A673 (cell line): ENCODE results near the gene TTC21A. TPM values are rescaled to one million over a fixed set of nuclear protein-coding genes. Genes with fewer than 3 reads are reported as not detected.

Experiments
- BruUV-seq: library from RNA; stranded (reverse); fragments of 400-500 nt; replicated peaks from 2 replicates; lab custom pipeline; 2021; lab: Mats Ljungman, UMichigan
- CTCF ChIA-PET: fragments of 300-600 bp; sonication (Branson Sonifier 250); formaldehyde crosslinking; loops from one replicate; lab custom pipeline; 2022; ENCODE audit warnings: antibody characterized with exemption; lab: Charles Lee
- POLR2A ChIA-PET: fragments of 300-600 bp; sonication (Branson Sonifier 250); formaldehyde crosslinking; loops from one replicate; lab custom pipeline; 2022; ENCODE audit warnings: antibody characterized with exemption; ENCODE audit not compliant: low non-redundant PET; lab: Charles Lee
- DNase-seq: peaks from one replicate; pipeline ENCODE4 v3.0.0-alpha.2; 2015; ENCODE audit warnings: low spot score
- H3K27ac ChIP-seq: fragments of 200-600 bp; sonication (generic); 2 replicates; pipeline ENCODE4 v1.5.1; 2016; ENCODE audit warnings: mixed run types, low read depth, mild to moderate bottlenecking, mixed read lengths, antibody characterized with exemption, low read length; ENCODE audit not compliant: poor library complexity, severe bottlenecking
- H3K27me3 ChIP-seq: fragments of 200-600 bp; sonication (generic); replicated peaks from 2 replicates; pipeline ENCODE4 v1.6.1; 2017; ENCODE audit warnings: mixed run types, low read depth, mild to moderate bottlenecking, mixed read lengths, antibody characterized with exemption, low read length; ENCODE audit not compliant: insufficient read depth, poor library complexity
- H3K36me3 ChIP-seq: fragments of 200-600 bp; sonication (generic); 2 replicates; pipeline ENCODE4 v1.6.1; 2016; ENCODE audit warnings: mixed run types, mild to moderate bottlenecking, mixed read lengths, antibody characterized with exemption, low read length; ENCODE audit not compliant: insufficient read depth, poor library complexity, severe bottlenecking
- H3K4me1 ChIP-seq: fragments of 200-600 bp; sonication (generic); 2 replicates; pipeline ENCODE4 v1.6.1; 2017; ENCODE audit warnings: mixed run types, mild to moderate bottlenecking, mixed read lengths, antibody characterized with exemption, low read length; ENCODE audit not compliant: insufficient read depth, poor library complexity, severe bottlenecking
- H3K4me3 ChIP-seq: fragments of 200-600 bp; sonication (generic); 2 replicates; pipeline ENCODE4 v1.5.1; 2016; ENCODE audit warnings: low read depth, mixed run types, mild to moderate bottlenecking, mixed read lengths, low read length; ENCODE audit not compliant: poor library complexity, severe bottlenecking
- H3K9me3 ChIP-seq: fragments of 200-600 bp; sonication (generic); 2 replicates; pipeline ENCODE4 v1.6.1; 2016; ENCODE audit warnings: mixed run types, low read depth, mild to moderate bottlenecking, mixed read lengths, antibody characterized with exemption, low read length; ENCODE audit not compliant: poor library complexity, severe bottlenecking
- CTCF ChIP-seq: fragments of 300-800, 200-600 bp; sonication (generic); conservative IDR thresholded peaks from 2 replicates; pipeline ENCODE4 v1.5.1; 2017; ENCODE audit warnings: low read depth, mild to moderate bottlenecking, antibody characterized with exemption, low read length, moderate library complexity, mixed read lengths
- EZH2 ChIP-seq: fragments of 200-600 bp; sonication (generic); IDR thresholded peaks from 2 replicates; pipeline ENCODE4 v1.6.1; 2017; ENCODE audit warnings: borderline replicate concordance, low read depth, mild to moderate bottlenecking, mixed read lengths, antibody characterized with exemption, low read length; ENCODE audit not compliant: poor library complexity, severe bottlenecking
- intact Hi-C: fragments of 100-400 bp; cut with micrococcal nuclease; formaldehyde crosslinking; loops from one replicate; pipeline ENCODE4 v1.10.0; 2022; ENCODE audit not compliant: unreplicated experiment
- total RNA-seq: library from RNA; stranded (reverse); gene quantifications from 2 replicates; pipeline ENCODE4 v1.2.3, GENCODE V29; 2021

Gene TTC21A
- total RNA-seq, 1 experiment from 2014 or later, result 1.4 TPM

DNA sequence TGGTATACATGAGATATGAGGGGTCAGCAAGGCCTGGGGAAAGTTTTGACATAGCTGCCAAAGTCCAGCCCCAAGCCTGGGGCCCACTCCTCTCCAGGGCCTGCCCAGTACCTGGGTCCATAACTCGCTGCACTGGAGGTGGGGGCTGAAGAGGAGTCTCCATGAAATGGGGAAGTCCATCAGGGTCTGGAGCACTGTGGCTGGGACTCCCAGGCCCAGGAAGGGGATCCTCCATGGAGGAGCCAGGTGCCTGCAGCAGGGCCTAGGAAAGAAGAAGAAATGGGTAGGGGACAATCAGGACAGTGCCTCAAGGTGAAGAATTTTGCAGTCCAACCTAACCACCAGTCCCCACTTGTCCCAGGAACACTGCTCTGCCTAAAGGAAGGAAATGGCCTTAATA is 8.2 kb upstream of the TTC21A start:
- Histone ChIP-seq H3K36me3 (peaks cover 13% of the 10 kb centered on the region), H3K27me3 (no peaks in the 10 kb centered on the region), H3K9me3 (no peaks in the 10 kb centered on the region), H3K4me3 (no peak overlapping the region), H3K4me1 (no peaks in the 10 kb centered on the region), H3K27ac (no peak overlapping the region)
- DNase-seq, result no peak
- POLR2A ChIA-PET, result no interaction called here
- TF ChIP-seq EZH2 (no peak), CTCF (no peak)
- CTCF ChIA-PET, result no interaction called here
- intact Hi-C loops, result no loop called here
- no TSS peak for BruUV-seq

- intact Hi-C loops, result loop anchor here (5.0 to 10.0 kb wide), 2 partner anchors 85 to 187 kb away; no protein-coding TSS in a partner anchor
- no peaks in the 10 kb centered on the region for H3K9me3 ChIP-seq
- BruUV-seq, result no TSS peak
These were observed 7.6 kb upstream of the TTC21A start for GRCh38 chr3:39099738-39100499.

DNA sequence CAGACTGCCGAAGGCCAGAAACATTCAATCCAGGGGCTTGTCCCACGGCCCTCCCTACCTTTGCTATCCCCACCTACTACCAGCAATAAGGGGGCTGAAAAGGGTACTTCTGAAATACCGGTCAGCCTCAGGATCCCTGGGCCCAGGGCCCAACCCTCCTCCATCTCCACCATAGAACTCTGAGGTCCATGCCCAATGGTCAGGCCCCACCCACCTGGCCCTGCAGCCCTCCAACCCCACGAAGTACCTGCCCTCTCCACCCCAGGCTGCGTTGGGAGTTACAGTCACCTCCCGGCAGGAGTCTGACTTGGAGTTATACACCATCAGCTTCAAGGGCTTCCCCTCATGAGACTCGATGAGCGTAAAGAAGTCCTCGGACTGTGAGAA is 7.0 kb upstream of the TTC21A start:
- no TSS peak for BruUV-seq
- no peak for DNase-seq
- no peak overlapping the region for H3K27ac ChIP-seq
- ChIA-PET CTCF (no interaction called here), POLR2A (no interaction called here)
- peaks cover 9% of the 10 kb centered on the region for H3K36me3 ChIP-seq
- no peak for TF ChIP-seq CTCF
- no peak for TF ChIP-seq EZH2
- intact Hi-C loops, result loop anchor here (5.0 to 10.0 kb wide), 2 partner anchors 84 to 187 kb away; no protein-coding TSS in a partner anchor
- H3K9me3 ChIP-seq, result no peaks in the 10 kb centered on the region
- H3K4me3 ChIP-seq, result no peak overlapping the region
- H3K4me1 ChIP-seq, result no peaks in the 10 kb centered on the region
- no peaks in the 10 kb centered on the region for H3K27me3 ChIP-seq

More at GRCh38 chr3:39099738-39100499, 7.6 kb upstream of the TTC21A start:
- no peak overlapping the region for H3K4me3 ChIP-seq
- TF ChIP-seq CTCF (no peak), EZH2 (no peak)
- no peak for DNase-seq
- H3K4me1 ChIP-seq, result no peaks in the 10 kb centered on the region
- peaks cover 9% of the 10 kb centered on the region for H3K36me3 ChIP-seq
- no peak overlapping the region for H3K27ac ChIP-seq
- H3K27me3 ChIP-seq, result no peaks in the 10 kb centered on the region
- POLR2A ChIA-PET, result no interaction called here
- CTCF ChIA-PET, result no interaction called here
